ENCODE results near the gene RASD2.
A peak's percentile ranks its signal among the peaks of the same experiment; 100 is the strongest.

The RASD2 gene

DNA sequence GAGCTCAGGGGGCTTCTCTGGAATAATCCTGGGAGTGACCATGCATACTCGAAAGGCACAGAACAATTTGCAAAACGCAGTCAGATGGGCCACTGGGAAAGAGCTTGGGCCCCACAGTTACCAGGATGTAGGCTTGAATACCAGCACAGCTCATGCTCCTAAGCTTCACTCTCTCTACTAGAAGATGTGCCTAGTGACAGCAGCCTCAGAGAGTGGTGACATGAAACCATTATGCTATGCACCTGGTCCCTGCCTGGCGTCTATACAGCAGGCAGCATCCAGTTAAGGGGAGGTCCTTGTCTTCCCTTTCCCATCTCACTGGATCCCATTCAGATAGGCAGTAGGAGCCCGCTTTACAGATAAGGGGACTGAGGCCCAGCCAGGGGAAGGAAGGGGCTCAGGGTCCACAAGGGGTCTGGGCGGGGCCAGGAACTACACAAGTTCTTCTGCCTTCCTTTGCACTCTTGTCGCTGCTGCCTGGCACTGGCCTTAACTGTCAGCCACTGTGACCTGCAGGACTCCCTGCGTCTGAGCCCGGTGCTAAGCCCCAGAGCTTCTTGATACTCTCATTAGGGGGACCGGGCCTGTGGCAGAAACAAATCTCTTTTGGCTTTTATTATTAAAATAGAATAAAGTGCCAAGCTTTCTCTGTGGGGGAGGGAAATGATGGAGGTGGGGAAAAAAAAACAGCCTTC is 21.2 kb upstream of the RASD2 start:
- no peak for DNase-seq

DNA sequence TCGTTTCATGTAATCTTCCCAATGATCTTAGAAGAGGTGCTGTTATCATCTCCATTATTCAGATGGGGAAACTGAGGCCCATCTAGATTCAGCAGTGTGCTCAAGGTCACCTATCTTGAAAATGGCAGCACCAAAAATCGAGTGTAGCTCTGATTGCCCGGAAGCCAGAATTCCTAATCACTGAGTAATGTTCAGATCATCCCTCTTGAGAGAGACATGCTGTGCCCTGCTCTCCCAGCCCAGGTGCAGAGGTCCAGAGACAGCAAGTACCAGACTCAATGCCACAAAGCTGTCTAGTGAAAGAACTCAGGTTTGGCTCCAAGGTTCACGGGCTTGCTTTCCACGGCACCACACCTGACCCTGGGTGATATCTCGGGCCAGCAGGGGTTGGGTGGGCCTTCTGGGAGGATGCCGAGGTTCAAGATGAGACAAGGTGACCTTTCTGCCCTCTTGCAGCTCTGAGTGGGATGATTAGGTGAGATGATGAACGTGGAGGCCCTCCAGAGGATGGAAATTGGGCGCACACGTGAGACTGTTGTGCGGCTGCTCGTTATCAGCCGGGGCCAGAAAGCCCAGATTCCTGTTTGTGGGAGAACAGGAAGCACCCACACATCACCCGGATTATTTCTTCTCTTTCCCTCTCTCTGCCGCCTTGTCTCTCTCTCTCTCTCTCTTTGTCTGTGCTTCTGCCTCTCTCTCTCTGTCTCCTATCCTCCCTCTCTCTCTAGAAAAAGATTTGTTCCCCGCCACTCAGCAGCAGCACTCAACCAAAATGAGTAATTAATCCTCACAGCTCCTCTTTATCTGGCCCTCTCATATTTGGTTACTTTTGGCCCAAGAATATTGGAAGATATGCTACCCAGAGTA is 19.0 kb upstream of the RASD2 start:
- DNase-seq, result no peak

DNA sequence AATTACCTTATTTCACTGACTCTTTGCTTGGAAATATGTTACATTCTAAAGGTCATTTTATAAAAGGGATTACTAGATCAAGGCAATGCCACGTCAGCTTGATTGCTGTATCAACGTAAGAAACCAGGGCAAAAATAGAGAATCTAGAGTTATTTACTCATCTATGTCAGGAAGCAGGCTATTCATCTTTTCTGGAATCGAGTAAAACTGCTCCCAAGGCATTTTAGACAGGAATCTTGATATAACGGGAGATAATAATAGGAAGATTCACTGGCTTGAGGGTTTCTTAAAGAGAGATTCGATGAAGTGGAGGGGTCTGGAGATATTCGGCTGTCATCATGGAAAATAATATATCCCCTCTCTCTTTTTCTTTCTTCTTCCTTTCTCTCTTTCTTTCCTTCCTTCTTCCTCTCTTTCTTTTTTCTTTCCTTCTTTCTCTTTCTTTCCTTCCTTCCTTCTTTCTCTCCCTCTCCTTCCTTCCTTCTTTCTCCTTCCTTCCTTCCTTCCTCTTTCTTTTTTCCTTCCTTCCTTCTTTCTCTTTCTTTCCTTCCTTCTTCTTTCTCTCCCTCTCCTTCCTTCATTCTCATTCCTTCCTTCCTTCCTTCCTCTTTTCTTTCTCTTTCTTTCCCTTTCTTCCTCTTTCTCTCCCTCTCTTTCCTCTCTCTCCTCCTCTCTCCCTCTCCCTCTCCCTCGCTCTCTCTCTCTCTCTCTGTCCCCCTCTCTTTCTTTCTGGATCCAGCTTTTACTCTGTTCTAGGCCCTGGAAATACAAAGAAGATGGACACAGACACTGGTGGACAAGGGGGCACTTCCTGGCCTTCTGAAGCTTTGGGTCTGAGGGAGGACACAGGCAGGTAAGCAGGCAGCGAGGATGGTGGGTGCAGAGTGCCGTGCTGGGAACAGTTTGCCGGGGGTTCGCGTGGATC is 18.1 kb upstream of the RASD2 start:
- DNase-seq, result no peak

DNA sequence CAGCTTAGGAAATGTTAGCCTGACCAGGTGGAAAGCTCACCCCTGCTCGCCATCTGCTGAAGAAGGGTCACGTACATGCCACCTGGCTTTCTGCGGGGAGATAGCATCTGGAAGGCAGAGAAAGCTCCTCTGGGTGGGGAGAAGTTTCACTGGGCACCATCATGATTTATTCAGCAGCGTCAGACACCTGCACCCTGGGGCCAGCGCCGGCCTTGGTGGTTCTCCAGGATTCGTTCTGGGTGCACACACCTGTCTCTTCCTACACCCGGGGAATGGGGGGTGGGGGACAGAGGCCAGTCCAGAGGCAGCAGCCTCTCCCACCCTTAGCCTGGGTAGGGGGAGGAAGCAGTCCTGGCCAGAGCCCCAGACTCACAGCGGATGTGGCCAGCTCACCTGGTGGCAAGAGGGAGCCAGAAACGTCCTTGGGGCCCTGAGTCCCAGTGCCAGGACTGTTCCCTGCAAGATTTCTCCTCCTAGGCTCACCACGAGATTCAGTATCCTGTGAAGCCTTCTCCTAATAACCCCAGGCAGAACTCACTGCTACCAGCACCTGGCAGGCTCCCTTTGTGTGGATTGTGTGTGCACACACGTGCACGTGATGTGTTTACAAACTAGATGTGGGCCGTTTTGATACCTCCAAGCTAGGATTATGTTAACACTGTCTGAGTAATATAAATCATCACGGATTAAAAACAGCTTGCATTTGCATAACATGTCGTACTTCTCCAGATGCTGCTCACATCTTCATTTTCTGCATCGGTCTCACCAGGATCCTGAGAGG is 17.3 kb upstream of the RASD2 start:
- DNase-seq, result no peak

DNA sequence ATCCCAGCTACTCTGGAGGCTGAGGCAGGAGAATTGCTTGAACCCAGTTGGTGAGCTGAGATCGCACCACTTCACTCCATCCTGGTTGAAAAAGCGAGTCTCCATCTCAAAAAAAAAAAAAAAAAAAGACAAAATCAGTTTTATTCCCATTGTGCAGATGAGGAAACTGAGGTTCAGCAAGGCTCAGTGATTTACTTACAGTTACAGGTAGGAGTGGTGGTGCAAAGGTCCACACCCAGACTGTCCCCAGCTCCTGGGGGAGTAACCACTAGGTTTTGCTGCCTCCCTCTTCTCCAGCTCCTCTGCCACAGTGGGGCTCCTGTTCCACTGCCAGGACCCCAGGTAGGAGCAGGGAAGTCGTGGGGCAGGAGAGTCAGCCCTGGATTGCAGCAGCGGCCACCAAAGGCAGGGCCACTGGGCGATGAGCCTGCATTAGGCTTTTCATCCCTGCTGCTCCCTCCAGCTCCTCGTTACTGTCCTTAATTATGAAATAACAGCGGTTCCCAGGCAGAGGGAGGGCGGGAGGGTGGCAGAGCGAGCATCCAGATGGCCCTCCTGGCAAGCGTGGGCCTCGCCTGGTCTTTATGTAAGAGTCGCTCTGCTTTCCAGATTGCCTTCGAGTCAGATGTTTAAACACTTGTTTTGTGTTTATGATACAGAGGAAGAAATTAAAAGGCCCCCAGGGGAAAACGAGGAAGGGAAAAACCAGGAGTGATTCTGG is 15.5 kb upstream of the RASD2 start:
- no peak for DNase-seq

DNA sequence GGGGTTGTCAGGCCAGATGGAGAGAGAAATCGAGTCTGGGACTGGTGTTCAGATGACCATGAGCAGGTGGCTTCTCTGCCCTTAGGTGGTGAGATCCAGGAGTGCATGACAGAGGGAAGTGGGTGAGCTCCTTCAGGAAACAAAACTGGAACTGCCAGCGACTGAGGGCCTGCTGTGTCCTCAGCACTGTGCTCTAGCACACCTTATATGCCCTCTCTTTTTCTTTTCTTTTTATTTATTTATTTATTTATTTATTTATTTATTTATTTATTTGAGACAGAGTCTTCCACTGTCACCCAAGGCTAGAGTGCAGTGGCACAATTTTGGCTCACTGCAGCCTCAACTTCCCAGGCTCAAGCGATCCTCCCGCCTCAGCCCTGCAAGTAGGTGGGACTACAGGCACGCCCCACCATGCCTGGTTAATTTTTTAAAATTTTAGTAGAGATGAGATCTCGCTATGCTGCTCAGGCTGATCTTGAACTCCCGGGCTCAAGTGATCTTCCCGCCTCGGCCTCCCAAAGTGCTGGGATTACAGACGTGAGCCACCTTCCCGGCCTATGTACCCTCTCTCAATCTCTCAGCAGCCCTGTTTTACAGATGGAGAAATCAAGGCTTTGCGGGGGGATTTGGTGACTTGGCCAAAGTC is 14.8 kb upstream of the RASD2 start:
- no peak for DNase-seq

DNA sequence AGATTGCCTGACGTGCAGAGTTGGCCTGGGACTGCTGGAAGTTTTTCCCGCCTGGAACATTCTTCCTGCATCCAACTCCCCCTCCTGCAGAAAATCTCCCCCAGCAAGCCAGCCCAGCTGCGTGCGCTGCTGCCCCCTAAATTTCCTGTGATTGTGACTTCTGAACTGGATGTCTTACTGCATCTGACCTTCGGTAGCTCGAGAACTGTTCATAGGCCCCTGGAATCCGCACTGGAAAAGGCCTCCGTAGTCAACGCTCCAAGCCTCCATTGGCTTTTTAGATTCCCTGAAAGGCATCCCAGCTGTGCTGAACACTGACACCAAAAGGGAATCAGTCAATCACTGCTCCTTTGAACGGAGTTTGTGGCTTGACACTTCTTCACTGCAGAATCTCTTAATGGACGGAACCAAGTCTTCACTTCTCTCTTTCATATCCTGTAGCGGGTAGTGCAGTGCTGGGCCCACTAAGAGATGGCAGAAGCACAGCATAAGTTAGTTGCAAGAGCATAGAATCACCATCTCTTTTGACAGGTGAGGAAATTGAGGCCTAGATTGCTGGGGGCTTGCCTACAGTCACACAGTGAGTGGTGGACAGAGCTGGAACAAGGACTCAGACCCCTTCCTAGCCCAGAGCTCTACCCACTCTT is 14.2 kb upstream of the RASD2 start:
- no peak for DNase-seq

DNA sequence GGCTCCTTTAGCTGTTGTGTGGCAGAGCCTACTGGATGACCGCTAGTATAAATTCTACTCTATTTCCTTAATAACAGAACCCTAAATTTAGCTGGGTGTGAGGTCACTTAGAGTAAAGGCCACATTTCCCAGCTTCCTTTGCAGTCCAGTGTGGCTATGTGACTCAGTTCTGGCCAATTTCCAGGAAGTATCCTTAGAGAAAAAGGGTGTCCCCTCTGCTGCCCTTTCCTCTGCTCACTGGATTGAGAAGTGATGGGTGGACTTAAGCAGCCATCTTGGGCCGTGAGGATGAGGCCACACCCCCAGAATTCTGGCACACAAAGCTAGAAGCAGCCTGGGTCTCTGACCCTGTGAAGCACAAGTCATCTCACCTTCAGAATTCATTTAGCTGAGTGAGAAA is 11.7 kb upstream of the RASD2 start:
- DNase-seq, result no peak

DNA sequence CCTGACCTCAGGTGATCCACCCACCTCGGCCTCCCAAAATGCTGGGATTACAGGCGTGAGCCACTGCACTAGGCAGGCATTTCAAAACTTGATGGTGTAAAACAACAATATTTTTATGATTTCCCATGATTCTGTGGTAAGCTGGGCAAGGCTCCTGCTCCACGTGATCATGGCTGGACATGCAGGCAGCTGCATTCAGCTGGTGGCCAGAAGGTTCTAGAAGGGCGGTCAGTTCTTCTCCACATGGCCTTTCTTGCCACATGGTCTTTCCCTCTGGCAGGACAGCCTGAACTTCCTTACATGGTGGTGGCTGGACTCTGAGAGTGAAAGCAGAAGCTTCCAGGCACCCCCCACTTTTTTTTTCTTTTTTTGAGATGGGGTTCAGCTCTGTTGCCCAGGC is 9.9 kb upstream of the RASD2 start:
- DNase-seq, result peak; percentile 13 to 24

DNA sequence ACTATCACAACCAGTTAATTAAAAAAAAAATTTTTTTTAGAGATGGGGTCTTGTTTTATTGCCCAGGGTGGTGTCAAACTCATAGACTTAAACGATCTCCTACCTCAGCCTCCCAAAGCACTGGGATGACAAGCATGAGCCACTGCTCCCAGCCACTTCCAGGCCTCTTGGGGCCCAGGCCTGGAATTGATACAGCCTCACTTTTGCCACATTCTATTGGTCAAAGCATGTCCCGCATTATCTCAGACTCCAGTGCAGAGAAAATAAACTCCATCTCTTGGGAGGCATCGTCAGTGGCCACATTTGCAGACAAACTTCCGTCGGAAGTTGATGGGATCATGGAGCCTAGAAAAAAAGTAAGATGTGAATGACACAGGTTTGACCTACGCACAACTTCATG is 9.4 kb upstream of the RASD2 start:
- no peak for DNase-seq

DNA sequence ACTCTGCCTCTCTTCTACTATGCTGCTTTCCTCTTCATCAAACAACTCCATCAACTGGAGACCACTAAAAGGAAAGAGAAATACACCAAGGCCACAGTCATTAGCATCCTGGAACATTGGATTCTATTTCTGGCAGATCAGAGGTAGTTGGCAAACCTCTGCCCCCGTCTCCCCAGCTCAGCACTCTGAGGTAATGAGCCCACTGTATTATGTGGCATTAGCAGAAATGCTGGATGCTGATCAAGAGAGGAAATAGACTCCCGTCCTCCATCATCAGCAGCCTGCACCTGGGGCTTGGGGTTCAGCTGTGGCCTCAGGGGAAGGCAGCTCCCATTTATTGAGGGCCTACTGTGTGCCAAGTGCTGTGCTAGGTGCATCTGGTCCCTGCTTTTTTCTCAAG is 9.0 kb upstream of the RASD2 start:
- no peak for DNase-seq

DNA sequence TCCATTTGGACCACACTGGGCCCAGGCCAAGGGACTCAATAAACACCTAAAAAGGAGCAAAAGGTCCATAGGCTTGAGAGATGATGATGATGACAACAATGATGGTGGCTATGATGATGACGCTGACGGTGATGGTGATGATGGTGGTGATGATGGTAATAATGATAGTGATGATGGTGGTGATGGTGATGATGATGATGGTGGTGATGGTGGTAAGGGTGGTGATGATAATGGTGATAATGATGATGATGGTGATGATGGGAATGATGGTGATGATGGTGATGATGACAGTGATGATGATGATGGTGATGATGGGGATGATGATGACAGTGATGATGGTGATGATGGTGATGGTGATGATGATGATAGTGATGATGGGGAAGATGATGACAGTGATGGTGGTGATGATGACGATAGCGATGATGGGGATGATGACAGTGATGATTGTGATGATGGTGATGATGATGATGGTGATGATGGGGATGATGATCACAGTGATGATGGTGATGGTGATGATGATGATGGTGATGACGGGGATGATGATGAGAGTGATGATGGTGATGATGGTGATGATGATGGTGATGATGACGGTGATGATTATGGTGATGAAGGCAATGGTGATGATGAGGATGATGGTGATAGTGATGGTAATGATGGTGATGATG is 7.1 kb upstream of the RASD2 start:
- no peak for DNase-seq

DNA sequence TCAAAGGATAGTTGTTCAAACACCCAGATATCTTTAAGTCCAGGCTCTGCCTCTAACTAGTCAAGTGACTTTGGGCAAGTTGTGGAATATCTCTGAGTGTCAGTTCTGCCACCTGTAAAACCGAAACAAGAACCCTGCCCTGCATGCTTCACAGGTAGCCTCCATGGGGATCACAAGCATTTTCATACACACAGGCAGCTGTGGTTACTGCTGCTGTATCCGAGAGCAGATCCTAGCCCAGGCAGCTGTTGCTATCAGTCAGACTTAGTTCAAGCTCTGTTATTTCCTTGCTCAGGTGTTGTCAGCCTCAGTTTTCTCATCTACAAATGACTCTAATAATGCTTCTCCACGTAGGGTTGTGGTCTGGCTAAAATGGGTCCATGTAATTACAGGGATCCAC is 6.5 kb upstream of the RASD2 start:
- no peak for DNase-seq

DNA sequence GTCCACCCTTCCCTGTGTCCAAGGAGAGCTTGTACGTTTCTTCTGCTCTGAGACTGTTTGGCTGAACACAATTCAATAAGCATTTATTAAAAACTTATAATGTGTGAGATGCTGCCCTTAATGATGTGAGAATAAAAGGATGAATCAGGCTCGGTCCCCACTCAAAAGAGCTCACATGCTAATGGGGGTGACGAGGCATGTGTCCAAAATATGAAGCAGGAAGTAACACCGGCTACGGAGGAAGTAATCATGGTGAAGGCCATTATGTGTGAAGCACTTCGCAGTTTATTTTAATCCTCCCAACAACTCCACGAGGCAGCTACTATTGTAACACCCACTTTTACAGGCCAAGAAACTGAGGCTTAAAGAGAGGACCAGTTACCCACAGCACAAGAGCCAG is 3.4 kb upstream of the RASD2 start:
- DNase-seq, result peak; percentile 24 to 27

DNA sequence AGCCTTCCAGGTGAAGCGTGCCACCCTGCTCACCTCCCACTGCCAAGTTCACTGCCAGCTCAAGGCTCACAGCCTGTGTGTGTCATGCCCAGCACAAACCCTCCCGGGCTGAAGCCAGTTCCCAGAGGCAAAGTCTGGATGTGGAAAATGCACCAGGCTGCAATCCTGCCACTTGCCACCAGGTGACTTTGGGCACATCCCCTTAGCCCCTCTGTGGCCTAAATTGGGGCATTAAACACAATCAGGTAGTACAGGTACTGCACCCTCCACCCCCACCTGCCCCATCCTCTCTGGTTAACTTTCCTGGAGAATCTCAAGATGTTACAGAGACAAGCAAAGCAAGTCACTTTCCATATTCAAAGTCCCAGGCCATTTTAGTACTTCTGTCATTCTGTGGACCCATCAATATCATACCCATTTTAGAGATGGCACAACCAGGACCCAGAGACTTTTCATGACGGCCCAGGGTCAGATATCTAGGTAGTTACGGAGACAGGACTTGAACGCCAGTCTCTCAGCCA is 1.8 kb upstream of the RASD2 start:
- DNase-seq, result peak in 1 of 2 donors; percentile 17

DNA sequence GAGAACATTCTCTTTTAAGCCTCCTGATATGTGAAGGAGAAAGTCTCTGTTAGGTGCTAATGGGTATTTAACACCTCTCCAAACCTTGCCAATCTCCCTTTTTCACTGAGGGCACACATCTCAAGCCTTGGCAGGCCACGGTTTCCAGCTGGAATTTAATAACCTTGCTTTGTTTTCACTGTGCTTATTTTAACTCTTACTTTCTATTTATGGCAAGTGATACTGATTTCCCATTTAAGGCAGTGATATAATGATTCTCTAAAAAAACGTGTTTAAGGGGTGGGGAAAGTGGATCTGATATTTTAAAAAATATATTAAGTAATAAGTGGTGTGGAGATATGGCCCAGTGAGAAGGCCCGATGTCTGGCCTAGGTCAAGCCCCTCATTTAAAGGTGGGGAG is 1.1 kb upstream of the RASD2 start:
- no peak for DNase-seq

DNA sequence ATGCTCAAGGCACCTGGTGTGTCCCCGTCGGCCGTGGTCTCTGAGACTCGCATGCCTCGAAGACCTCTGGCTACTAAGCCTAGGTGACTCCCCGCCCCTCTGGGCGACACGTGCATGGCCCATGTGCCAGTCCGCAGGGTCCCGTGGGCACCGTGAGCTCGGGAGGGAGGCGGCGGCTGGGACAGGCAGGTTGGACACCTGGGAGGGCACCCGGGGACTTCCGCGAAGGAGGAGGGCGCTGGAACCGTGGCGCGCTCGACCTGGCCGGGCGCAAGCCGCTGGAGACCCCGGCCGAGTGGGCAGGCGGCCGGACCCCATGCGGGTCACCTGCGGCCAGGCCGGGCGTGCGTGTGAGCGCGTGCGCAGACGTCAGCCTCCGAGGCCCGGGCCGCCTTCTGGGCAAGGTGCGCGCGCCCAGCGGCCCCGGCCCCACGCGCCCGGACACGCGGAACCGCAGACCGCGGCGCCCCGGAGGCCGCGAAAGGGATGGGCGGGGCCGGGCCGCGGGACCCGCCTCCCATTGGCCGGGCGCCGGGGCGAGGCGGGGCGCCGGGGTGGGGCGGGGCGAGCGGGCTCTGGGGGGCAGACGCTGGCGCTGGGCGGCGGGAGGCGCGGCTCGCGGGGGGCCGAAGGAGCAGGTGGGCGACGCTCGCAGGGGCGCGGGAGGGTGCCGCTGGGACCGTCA is 579 bp upstream of the RASD2 start:
- DNase-seq, result peak; percentile 13 to 60

DNA sequence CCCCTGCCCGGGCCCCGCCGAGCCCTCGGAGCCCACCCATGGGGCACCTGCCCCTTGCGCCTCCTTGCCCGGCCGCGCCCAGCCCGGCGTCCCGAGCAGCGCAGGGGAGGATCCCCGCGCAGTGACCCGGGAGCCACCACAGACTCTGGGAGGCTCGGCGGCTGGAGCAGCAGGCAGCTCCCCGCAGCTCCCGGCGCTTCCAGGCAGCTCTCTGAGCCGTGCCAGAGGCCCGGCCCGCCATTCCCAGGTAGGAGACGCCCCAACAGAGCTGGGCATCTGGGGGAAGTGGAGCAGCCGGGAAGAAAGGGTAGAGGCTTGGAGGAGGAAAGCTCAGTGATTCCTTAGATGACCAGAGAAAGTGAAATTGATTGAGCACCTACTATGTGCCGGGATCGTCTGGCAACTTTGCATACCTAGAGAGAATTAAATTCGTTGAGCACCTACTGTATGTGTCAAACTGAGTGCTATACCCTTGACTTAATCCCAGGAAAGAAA is 670 bp downstream of the RASD2 start:
- DNase-seq, result no peak
